H9 (cell line): Measurements from ENCODE around the gene PRSS27. TPM values are rescaled to one million over a fixed set of nuclear protein-coding genes. Genes with fewer than 3 reads are reported as not detected.

ENCODE experiments used
- DNase-seq: peaks from one replicate; pipeline ENCODE4 v3.0.0-alpha.2; 2017
- H2AFZ ChIP-seq: one replicate; pipeline ENCODE4 v1.6.1; 2013; ENCODE audit warnings: mild to moderate bottlenecking, low read length, control low read depth, moderate library complexity
- H2AK5ac ChIP-seq: 2 replicates; pipeline ENCODE4 v1.6.1; 2013; ENCODE audit warnings: low read length, control low read depth, mixed read lengths; ENCODE audit not compliant: insufficient read length
- H2BK120ac ChIP-seq: one replicate; pipeline ENCODE4 v1.6.1; 2013; ENCODE audit warnings: low read depth, mild to moderate bottlenecking, low read length, control low read depth, inconsistent platforms; ENCODE audit not compliant: poor library complexity, severe bottlenecking
- H2BK12ac ChIP-seq: 2 replicates; pipeline ENCODE4 v1.6.1; 2013; ENCODE audit warnings: low read length, control low read depth, mixed read lengths, low read depth; ENCODE audit not compliant: insufficient read length
- H2BK15ac ChIP-seq: 2 replicates; pipeline ENCODE4 v1.6.1; 2013; ENCODE audit warnings: low read depth, low read length, control low read depth
- H2BK20ac ChIP-seq: one replicate; pipeline ENCODE4 v1.6.1; 2013; ENCODE audit warnings: low read depth, mild to moderate bottlenecking, low read length, control low read depth, inconsistent platforms; ENCODE audit not compliant: poor library complexity, severe bottlenecking
- H2BK5ac ChIP-seq: 2 replicates; pipeline ENCODE4 v1.6.1; 2013; ENCODE audit warnings: low read length, control low read depth, mixed read lengths; ENCODE audit not compliant: insufficient read length
- H3K14ac ChIP-seq: 2 replicates; pipeline ENCODE4 v1.6.1; 2013; ENCODE audit warnings: low read length, control low read depth; ENCODE audit not compliant: insufficient read depth
- H3K18ac ChIP-seq: 2 replicates; pipeline ENCODE4 v1.6.1; 2013; ENCODE audit warnings: low read depth, mild to moderate bottlenecking, mixed read lengths, low read length, control low read depth; ENCODE audit not compliant: insufficient read length
- H3K23ac ChIP-seq: 2 replicates; pipeline ENCODE4 v1.6.1; 2013; ENCODE audit warnings: low read length, control low read depth, mixed read lengths, low read depth; ENCODE audit not compliant: insufficient read length
- H3K23me2 ChIP-seq: 2 replicates; pipeline ENCODE4 v1.6.1; 2013; ENCODE audit warnings: low read depth, mild to moderate bottlenecking, mixed read lengths, low read length, control low read depth; ENCODE audit not compliant: insufficient read length, poor library complexity, severe bottlenecking
- H3K27ac ChIP-seq: 2 replicates; pipeline ENCODE4 v1.5.1; 2013; ENCODE audit warnings: low read length, control low read depth, mixed read lengths, low read depth; ENCODE audit not compliant: insufficient read length
- H3K27me3 ChIP-seq: 2 replicates; pipeline ENCODE4 v1.6.1; 2013; ENCODE audit warnings: low read length, control low read depth, inconsistent platforms; ENCODE audit not compliant: insufficient read depth
- H3K4ac ChIP-seq: 2 replicates; pipeline ENCODE4 v1.6.1; 2013; ENCODE audit warnings: low read depth, mild to moderate bottlenecking, control low read depth, inconsistent platforms, low read length, moderate library complexity
- H3K4me1 ChIP-seq: 2 replicates; pipeline ENCODE4 v1.6.1; 2013; ENCODE audit warnings: low read length, control low read depth, inconsistent platforms; ENCODE audit not compliant: insufficient read depth
- H3K4me2 ChIP-seq: 2 replicates; pipeline ENCODE4 v1.6.1; 2013; ENCODE audit warnings: low read length, control low read depth, mixed read lengths; ENCODE audit not compliant: insufficient read length, insufficient read depth
- H3K56ac ChIP-seq: 2 replicates; pipeline ENCODE4 v1.6.1; 2013; ENCODE audit warnings: low read depth, mild to moderate bottlenecking, mixed read lengths, low read length, control low read depth; ENCODE audit not compliant: insufficient read length
- H3K79me1 ChIP-seq: 2 replicates; pipeline ENCODE4 v1.6.1; 2013; ENCODE audit warnings: low read depth, mild to moderate bottlenecking, moderate library complexity, low read length, control low read depth, inconsistent platforms; ENCODE audit not compliant: insufficient read depth, poor library complexity, severe bottlenecking
- H3K79me2 ChIP-seq: 2 replicates; pipeline ENCODE4 v1.6.1; 2013; ENCODE audit warnings: low read length, control low read depth, inconsistent platforms; ENCODE audit not compliant: insufficient read depth
- H3K9ac ChIP-seq: 2 replicates; pipeline ENCODE4 v1.6.1; 2013; ENCODE audit warnings: low read length, control low read depth, mixed read lengths; ENCODE audit not compliant: insufficient read length; ENCODE audit errors: extremely low read depth
- H3K9me3 ChIP-seq: one replicate; pipeline ENCODE4 v1.6.1; 2013; ENCODE audit warnings: low read depth, low read length, inconsistent platforms; ENCODE audit not compliant: control insufficient read depth
- H3T11ph ChIP-seq: one replicate; pipeline ENCODE4 v1.6.1; 2013; ENCODE audit warnings: mild to moderate bottlenecking, low read length, control low read depth, inconsistent platforms
- H4K20me1 ChIP-seq: one replicate; pipeline ENCODE4 v1.6.1; 2013; ENCODE audit not compliant: control insufficient read depth, insufficient read length, insufficient read depth
- H4K5ac ChIP-seq: 2 replicates; pipeline ENCODE4 v1.6.1; 2013; ENCODE audit warnings: low read depth, mild to moderate bottlenecking, mixed read lengths, low read length, control low read depth; ENCODE audit not compliant: insufficient read length
- H4K8ac ChIP-seq: replicated peaks from 2 replicates; pipeline ENCODE4 v1.6.1; 2013; ENCODE audit warnings: low read length, control low read depth, mixed read lengths, low read depth; ENCODE audit not compliant: insufficient read length
- H4K91ac ChIP-seq: 2 replicates; pipeline ENCODE4 v1.6.1; 2013; ENCODE audit warnings: low read depth, mild to moderate bottlenecking, moderate library complexity, mixed read lengths, low read length, control low read depth; ENCODE audit not compliant: insufficient read length
- H3K27ac Mint-ChIP-seq, 3 experiments: 2 replicates in 2 of 3; 3 replicates in 1 of 3; pipeline ENCODE4 v1.8.0; 2020 to 2021; ENCODE audit warnings: mixed read lengths in 3 of 3, mild to moderate bottlenecking in 1 of 3, moderate library complexity in 1 of 3
- H3K27me3 Mint-ChIP-seq: 2 replicates; pipeline ENCODE4 v1.8.0; 2021; ENCODE audit warnings: low read depth, mild to moderate bottlenecking, moderate library complexity, mixed read lengths
- H3K36me3 Mint-ChIP-seq, 3 experiments: 2 replicates in 2 of 3; 3 replicates in 1 of 3; pipeline ENCODE4 v1.8.0; 2020 to 2021; ENCODE audit warnings: low read depth in 3 of 3, mixed read lengths in 3 of 3; ENCODE audit not compliant: insufficient read depth in 1 of 3
- H3K4me1 Mint-ChIP-seq, 2 experiments: 2 replicates each; pipeline ENCODE4 v1.8.0; 2020; ENCODE audit warnings: mixed read lengths in 2 of 2
- H3K4me3 Mint-ChIP-seq, 2 experiments: 2 replicates in 1 of 2; 3 replicates in 1 of 2; pipeline ENCODE4 v1.8.0; 2020 to 2021; ENCODE audit warnings: mild to moderate bottlenecking in 2 of 2, mixed read lengths in 2 of 2, moderate library complexity in 1 of 2
- H3K9me3 Mint-ChIP-seq, 2 experiments: 2 replicates in 1 of 2; 3 replicates in 1 of 2; pipeline ENCODE4 v1.8.0; 2020; ENCODE audit warnings: mild to moderate bottlenecking in 2 of 2, mixed read lengths in 2 of 2, moderate library complexity in 1 of 2
- CTCF ChIP-seq: fragments of 200-600 bp; sonication (generic); conservative IDR thresholded peaks from 3 replicates; pipeline ENCODE4 v1.8.0; 2021; ENCODE audit warnings: antibody characterized with exemption, mild to moderate bottlenecking
- WGBS: extraction: QIAGEN DNeasy Blood & Tissue Kit; methylation state at CpG from one replicate; pipeline ENCODE4 v1.1.7; 2013; ENCODE audit warnings: missing lambda C conversion rate, low lambda C conversion rate, mixed read lengths; ENCODE audit not compliant: insufficient read length; ENCODE audit errors: extremely low coverage; 5-methylcytosine and 5-hydroxymethylcytosine counted together
- total RNA-seq: library from RNA; stranded (reverse); gene quantifications from 2 replicates; pipeline ENCODE4 v1.2.1, GENCODE V29; 2021

Gene PRSS27
- total RNA-seq, 1 experiment from 2014 or later, result 5.0 TPM

- Histone ChIP-seq H3K9me3 (no peaks in the 10 kb centered on the region), H3K79me2 (peaks cover 5% of the 10 kb centered on the region; the same call in 1 of the 2 replicates), H3K56ac (no peak overlapping the region), H3K18ac (no peak overlapping the region), H3K4ac (no peak overlapping the region), H4K5ac (no peak overlapping the region), H2BK20ac (no peak overlapping the region), H3K4me2 (no peak overlapping the region), H3K23ac (no peak overlapping the region), H2AFZ (no peak overlapping the region), H4K20me1 (no peaks in the 10 kb centered on the region), H3K9ac (no peak overlapping the region), H3K27me3 (no peaks in the 10 kb centered on the region), H3K23me2 (no peaks in the 10 kb centered on the region), H2BK15ac (no peak overlapping the region), H3K79me1 (peaks cover 5% of the 10 kb centered on the region), H4K8ac (no peak overlapping the region), H2BK12ac (no peak overlapping the region), H3T11ph (no peak overlapping the region), H2BK120ac (no peak overlapping the region), H2BK5ac (no peak overlapping the region), H3K14ac (no peak overlapping the region), H3K4me1 (no peaks in the 10 kb centered on the region), H4K91ac (no peak overlapping the region), H3K27ac (no peak overlapping the region), H2AK5ac (no peak overlapping the region)
- H3K4me1 Mint-ChIP-seq, result peaks cover 0 to 6% of the 10 kb centered on the region in 2 experiments; a peak in 2 of 4 replicates
- no peaks in the 10 kb centered on the region for H3K27me3 Mint-ChIP-seq
- DNase-seq, result no peak
- no peak overlapping the region; a peak in 1 of 5 replicates for H3K4me3 Mint-ChIP-seq
- TF ChIP-seq CTCF, result no peak
- H3K27ac Mint-ChIP-seq, result peak overlapping the region in 1 of 3 experiments; percentile 66; a peak in 2 of 7 replicates
- peaks cover 1 to 4% (median 2%) of the 10 kb centered on the region in 3 experiments; a peak in 4 of 7 replicates for H3K36me3 Mint-ChIP-seq
- no CpG with 5 or more reads among the region's 29 CpGs for WGBS
- no peaks in the 10 kb centered on the region for H3K9me3 Mint-ChIP-seq
These were observed 28.4 kb downstream of the PRSS27 start for GRCh38 chr16:2691491-2692248.
